ENCODE results near the gene TWIST2. TPM values are rescaled to one million over a fixed set of nuclear protein-coding genes. Genes with fewer than 3 reads are reported as not detected.

TWIST2 gene
- total RNA-seq, 6 donors from 2014 or later = 10.5 to 29.3 (median 23.4) TPM

DNA sequence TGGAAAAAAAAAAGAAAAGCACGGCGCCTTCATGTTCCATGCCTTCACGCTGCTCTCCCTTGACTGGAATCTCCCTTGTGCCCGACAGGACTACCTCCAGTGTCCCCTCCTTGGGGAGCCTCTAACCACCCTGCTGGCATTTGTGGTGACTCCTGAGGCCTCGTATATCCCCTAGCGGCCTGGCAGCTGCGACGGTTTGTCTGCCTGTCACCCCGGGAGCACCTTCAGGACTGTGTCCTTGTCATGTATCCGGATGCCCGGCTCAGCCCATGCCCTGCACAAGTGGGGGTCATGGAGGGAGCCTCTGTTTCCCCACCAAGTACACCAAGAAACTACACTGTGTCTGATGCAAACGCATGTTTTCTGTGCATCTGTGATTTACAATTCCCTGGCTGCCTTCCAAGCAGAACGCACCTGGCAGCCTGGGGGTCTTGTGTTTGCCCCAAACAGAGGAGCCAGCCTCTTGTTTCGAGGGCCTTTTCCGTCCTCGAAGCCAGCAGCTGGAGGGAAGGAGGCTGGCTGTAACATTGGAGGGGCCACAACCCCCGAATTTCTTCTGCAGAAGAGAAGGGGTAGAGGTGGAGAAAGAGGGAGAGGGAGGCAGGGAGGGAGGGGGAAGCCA, 18.9 kb downstream of the TWIST2 start:
- no peak for TF ChIP-seq EP300 (IDR thresholded peaks at IDR 0.05)
- TF ChIP-seq, protein P1, sequence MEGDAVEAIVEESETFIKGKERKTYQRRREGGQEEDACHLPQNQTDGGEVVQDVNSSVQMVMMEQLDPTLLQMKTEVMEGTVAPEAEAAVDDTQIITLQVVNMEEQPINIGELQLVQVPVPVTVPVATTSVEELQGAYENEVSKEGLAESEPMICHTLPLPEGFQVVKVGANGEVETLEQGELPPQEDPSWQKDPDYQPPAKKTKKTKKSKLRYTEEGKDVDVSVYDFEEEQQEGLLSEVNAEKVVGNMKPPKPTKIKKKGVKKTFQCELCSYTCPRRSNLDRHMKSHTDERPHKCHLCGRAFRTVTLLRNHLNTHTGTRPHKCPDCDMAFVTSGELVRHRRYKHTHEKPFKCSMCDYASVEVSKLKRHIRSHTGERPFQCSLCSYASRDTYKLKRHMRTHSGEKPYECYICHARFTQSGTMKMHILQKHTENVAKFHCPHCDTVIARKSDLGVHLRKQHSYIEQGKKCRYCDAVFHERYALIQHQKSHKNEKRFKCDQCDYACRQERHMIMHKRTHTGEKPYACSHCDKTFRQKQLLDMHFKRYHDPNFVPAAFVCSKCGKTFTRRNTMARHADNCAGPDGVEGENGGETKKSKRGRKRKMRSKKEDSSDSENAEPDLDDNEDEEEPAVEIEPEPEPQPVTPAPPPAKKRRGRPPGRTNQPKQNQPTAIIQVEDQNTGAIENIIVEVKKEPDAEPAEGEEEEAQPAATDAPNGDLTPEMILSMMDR (IDR thresholded peaks at IDR 0.05) = no peak
- no peak for TF ChIP-seq POLR2A (IDR thresholded peaks at IDR 0.05)
- no peak for TF ChIP-seq POLR2AphosphoS5 (IDR thresholded peaks at IDR 0.05)
- H3K4me3 ChIP-seq = no peak overlapping the region
- H3K9me3 ChIP-seq = no peaks in the 10 kb centered on the region
- ATAC-seq (ENCODE audit: low FRiP score in 2 of 2) (no peak), DNase-seq (no peak)
- H3K36me3 ChIP-seq = no peaks in the 10 kb centered on the region
- H3K4me1 ChIP-seq = peaks cover 36 to 46% (median 39%) of the 10 kb centered on the region in 4 donors
- no peaks in the 10 kb centered on the region for H3K27me3 ChIP-seq
- peak overlapping the region in 2 of 4 donors; percentile 42 for H3K27ac ChIP-seq
- WGBS, 2 donors = 73 to 78% methylated on average over 12 to 17 of the region's 17 CpGs

DNA sequence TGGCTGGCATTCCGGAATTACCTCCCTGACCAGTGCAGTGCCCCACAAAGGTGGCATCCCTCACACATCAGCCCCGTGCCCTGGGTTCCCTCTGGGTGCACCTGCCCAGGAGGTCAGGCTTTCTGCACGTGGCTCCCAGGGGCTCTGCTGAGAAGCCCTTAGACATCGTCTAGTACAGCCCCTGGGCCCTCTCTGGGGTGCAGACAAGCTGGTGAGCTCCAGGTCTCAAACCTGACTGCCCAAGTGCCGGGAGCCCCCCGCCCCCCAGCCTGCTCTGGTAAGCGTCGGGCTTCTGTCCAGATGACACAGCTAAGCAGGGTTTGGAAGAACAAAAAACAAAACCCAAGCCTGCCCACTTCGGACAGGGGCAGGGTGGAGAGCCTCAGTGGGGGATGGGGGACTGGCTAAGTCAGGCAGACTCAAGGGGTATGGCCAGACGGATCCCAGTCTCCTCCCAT, 20.2 kb downstream of the TWIST2 start:
- H3K36me3 ChIP-seq = no peaks in the 10 kb centered on the region
- H3K9me3 ChIP-seq = no peaks in the 10 kb centered on the region
- no peak overlapping the region for H3K4me3 ChIP-seq
- no peak for TF ChIP-seq POLR2A (IDR thresholded peaks at IDR 0.05)
- TF ChIP-seq EP300 (IDR thresholded peaks at IDR 0.05) = no peak
- no peak for TF ChIP-seq POLR2AphosphoS5 (IDR thresholded peaks at IDR 0.05)
- TF ChIP-seq, protein P1 (IDR thresholded peaks at IDR 0.05) = no peak
- DNase-seq = peak in 1 of 2 donors; percentile 77
- peaks cover 36 to 46% (median 39%) of the 10 kb centered on the region in 4 donors for H3K4me1 ChIP-seq
- no peaks in the 10 kb centered on the region for H3K27me3 ChIP-seq
- ATAC-seq (ENCODE audit: low FRiP score in 2 of 2) = no peak
- WGBS, 2 donors = 56 to 61% methylated on average over 4 to 10 of the region's 10 CpGs
- peak overlapping the region in 1 of 4 donors; percentile 64 for H3K27ac ChIP-seq

DNA sequence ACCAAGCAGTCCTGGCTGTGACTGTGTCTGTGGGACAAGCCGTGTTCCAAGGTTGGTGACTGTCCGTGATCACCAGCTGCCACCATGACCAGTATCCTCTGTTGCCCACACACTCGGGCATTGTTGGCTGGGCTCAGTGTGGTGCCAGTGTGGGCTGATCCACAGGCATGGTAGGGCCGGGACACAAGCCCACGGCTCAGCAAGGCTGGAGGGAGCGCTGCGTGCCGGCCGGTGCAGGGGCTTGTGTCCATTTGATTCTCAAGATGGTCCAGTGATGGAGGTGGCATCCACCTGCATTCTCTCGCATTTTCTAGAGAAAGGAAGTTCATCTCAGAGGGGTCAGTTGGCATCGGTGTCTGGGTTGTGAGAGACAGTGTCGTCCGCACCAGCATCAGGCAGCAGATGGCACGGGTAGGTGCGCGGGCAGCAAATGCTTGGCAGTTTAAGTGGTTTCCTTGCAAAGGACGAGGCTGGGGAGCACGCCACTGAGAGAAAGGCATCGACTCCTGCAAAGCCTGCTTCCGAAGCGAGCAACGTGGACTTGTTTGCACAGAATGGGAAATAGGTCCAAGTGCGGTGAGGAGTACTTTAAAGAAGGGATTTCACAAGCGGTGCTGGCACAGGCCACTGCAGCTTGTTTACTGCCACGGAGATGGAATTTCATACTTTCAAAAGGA, 20.9 kb downstream of the TWIST2 start:
- Histone ChIP-seq H3K27me3 (no peaks in the 10 kb centered on the region), H3K4me3 (no peak overlapping the region), H3K36me3 (no peaks in the 10 kb centered on the region), H3K9me3 (no peaks in the 10 kb centered on the region), H3K27ac (peak overlapping the region in 2 of 4 donors; percentile 64 to 74), H3K4me1 (peaks cover 33 to 44% (median 35%) of the 10 kb centered on the region in 4 donors)
- peak; percentile 57 to 63 for ATAC-seq (ENCODE audit: low FRiP score in 2 of 2)
- peak; percentile 74 to 90 for DNase-seq
- TF ChIP-seq POLR2AphosphoS5 (IDR thresholded peaks at IDR 0.05) (peak; percentile 50 to 69), POLR2A (IDR thresholded peaks at IDR 0.05) (peak in 1 of 4 donors; percentile 33), EP300 (IDR thresholded peaks at IDR 0.05) (peak in 1 of 4 donors; percentile 38)
- TF ChIP-seq, protein P1 (IDR thresholded peaks at IDR 0.05) = no peak
- 57 to 70% methylated on average over 9 to 24 of the region's 25 CpGs for WGBS, 2 donors

DNA sequence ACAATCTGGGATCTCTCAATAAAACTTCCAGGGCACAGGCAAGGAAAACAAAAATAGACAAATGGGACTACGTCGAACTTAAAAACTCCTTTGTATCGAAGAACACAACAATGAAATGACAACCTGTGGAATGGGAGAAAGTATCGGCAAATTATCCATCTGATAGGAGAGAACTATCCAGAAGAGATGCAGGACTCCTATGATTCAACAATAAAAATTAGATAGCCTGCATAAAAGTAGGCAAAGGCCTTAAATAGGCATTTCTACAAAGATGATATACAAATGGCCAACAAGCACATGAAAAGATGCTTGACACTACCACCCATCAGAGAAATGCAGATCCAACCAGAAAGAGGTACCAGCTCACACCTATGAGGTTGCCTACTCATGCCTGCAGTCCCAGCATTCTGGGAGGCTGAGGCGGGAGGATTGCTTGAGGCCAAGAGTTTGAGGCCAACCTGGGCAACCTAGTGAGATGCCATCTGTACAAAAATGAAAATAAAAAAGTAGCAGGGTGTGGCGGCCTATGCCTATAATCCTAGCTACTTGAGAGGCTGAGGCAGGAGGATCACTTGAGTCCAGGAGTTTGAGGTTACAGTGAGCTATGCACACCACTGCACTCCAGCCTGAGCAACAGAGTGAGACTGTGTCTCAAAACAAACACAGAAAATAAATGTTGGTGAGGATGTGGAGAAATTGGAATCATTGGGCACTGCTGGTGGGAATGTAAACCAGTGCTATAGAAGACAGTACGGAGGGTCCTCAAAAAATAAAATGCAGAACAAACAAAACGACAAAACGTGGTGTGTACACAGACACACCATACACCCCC, 21.6 kb downstream of the TWIST2 start:
- Histone ChIP-seq H3K27me3 (no peaks in the 10 kb centered on the region), H3K27ac (peak overlapping the region in 3 of 4 donors; percentile 47 to 74 (median 48)), H3K9me3 (no peaks in the 10 kb centered on the region), H3K36me3 (no peaks in the 10 kb centered on the region), H3K4me3 (no peak overlapping the region), H3K4me1 (peaks cover 25 to 38% (median 30%) of the 10 kb centered on the region in 4 donors)
- 69 to 71% methylated on average over 9 of the region's 9 CpGs for WGBS, 2 donors
- TF ChIP-seq EP300 (IDR thresholded peaks at IDR 0.05) (no peak), POLR2A (IDR thresholded peaks at IDR 0.05) (no peak), POLR2AphosphoS5 (IDR thresholded peaks at IDR 0.05) (no peak)
- TF ChIP-seq, protein P1 (IDR thresholded peaks at IDR 0.05) = no peak
- ATAC-seq (ENCODE audit: low FRiP score in 2 of 2) (peak in 1 of 2 donors; percentile 12), DNase-seq (no peak)
